Forelimb muscle (tissue), 1 donor: ENCODE data around the gene DIP2B. TPM values are rescaled to one million over a fixed set of nuclear protein-coding genes. Genes with fewer than 3 reads are reported as not detected.

ENCODE experiments used
- polyA plus RNA-seq: library from polyadenylated mRNA; unstranded; fragments of 120-200 nt; gene quantifications from one replicate; pipeline ENCODE4 v1.2.1, GENCODE V29; 2013; ENCODE audit not compliant: insufficient read length

DIP2B gene
- polyA plus RNA-seq, 1 donor = 15.2 TPM

Other genes with a start within 250 kb of the DIP2B start
- 116 TPM for gene LIMA1, start 221.5 kb upstream of the DIP2B start, polyA plus RNA-seq
- gene FAM186A, start 108.4 kb upstream of the DIP2B start, polyA plus RNA-seq = 0.44 TPM
- 26.3 TPM for gene LARP4, start 104.1 kb upstream of the DIP2B start, polyA plus RNA-seq